CD14-positive monocyte (primary cell): ENCODE measurements around the gene CACTIN. TPM values are rescaled to one million over a fixed set of nuclear protein-coding genes. Genes with fewer than 3 reads are reported as not detected.

Source experiments
- DNase-seq, 3 donors: peaks; one replicate each; pipeline ENCODE4 v3.0.0-alpha.2; 2011 to 2022
- H2AFZ ChIP-seq: 2 replicates; pipeline ENCODE4 v1.6.0; 2012; ENCODE audit warnings: mild to moderate bottlenecking, low read depth, low read length, inconsistent platforms; ENCODE audit not compliant: insufficient read depth, poor library complexity, severe bottlenecking
- H3K27ac ChIP-seq, 2 donors: 1 replicate in 1 of 2; 2 replicates in 1 of 2; pipeline ENCODE4 v1.5.1; 2012 to 2013; ENCODE audit warnings: low read length in 2 of 2, control low read depth in 1 of 2, inconsistent platforms in 1 of 2, low read depth in 1 of 2, mild to moderate bottlenecking in 1 of 2
- H3K27me3 ChIP-seq, 2 donors: one replicate each; pipeline versions ENCODE4 v1.6.0 to v1.6.1; 2011 to 2013; ENCODE audit warnings: low read length in 2 of 2; ENCODE audit not compliant: control insufficient read depth in 2 of 2, insufficient read depth in 2 of 2
- H3K36me3 ChIP-seq, 2 donors: replicated peaks in 1 of 2; 1 replicate in 1 of 2; 2 replicates in 1 of 2; pipeline versions ENCODE4 v1.5.1 to v1.6.1; 2012 to 2013; ENCODE audit warnings: low read length in 2 of 2, control low read depth in 1 of 2, inconsistent platforms in 1 of 2, mild to moderate bottlenecking in 1 of 2; ENCODE audit not compliant: insufficient read depth in 2 of 2, control insufficient read depth in 1 of 2
- H3K4me1 ChIP-seq, 2 donors: 1 replicate in 1 of 2; 2 replicates in 1 of 2; pipeline versions ENCODE4 v1.5.1 to v1.6.1; 2012 to 2013; ENCODE audit warnings: low read length in 2 of 2, control low read depth in 1 of 2, inconsistent platforms in 1 of 2, mild to moderate bottlenecking in 1 of 2, moderate library complexity in 1 of 2; ENCODE audit not compliant: insufficient read depth in 2 of 2, control insufficient read depth in 1 of 2
- H3K4me2 ChIP-seq: replicated peaks from 2 replicates; pipeline ENCODE3; 2012; ENCODE audit warnings: low read length, moderate library complexity, mild to moderate bottlenecking; ENCODE audit not compliant: poor library complexity, severe bottlenecking; ENCODE audit errors: extremely low read depth
- H3K4me3 ChIP-seq, 3 experiments: fragments of 200-600 bp in 1 of 3; sonication (generic) in 1 of 3; replicated peaks in 1 of 3; 1 replicate in 2 of 3; 2 replicates in 1 of 3; pipeline ENCODE4 v1.5.1; 2011 to 2013; ENCODE audit warnings: low read length in 3 of 3, mild to moderate bottlenecking in 3 of 3, control low read depth in 2 of 3, low read depth in 2 of 3, inconsistent platforms in 1 of 3, moderate library complexity in 1 of 3
- H3K79me2 ChIP-seq: 2 replicates; pipeline ENCODE4 v1.6.0; 2012; ENCODE audit warnings: mild to moderate bottlenecking, control low read depth, inconsistent platforms, low read length, moderate library complexity; ENCODE audit not compliant: insufficient read depth
- H3K9ac ChIP-seq: 2 replicates; pipeline ENCODE4 v1.6.0; 2017; ENCODE audit warnings: low read length, mild to moderate bottlenecking; ENCODE audit not compliant: insufficient read depth, poor library complexity, severe bottlenecking
- H3K9me3 ChIP-seq, 2 donors: replicated peaks in 1 of 2; 1 replicate in 1 of 2; 2 replicates in 1 of 2; pipeline versions ENCODE4 v1.5.1 to v1.6.1; 2012 to 2013; ENCODE audit warnings: low read length in 2 of 2, control low read depth in 1 of 2; ENCODE audit not compliant: control insufficient read depth in 1 of 2, insufficient read depth in 1 of 2
- H4K20me1 ChIP-seq: 2 replicates; pipeline ENCODE4 v1.6.0; 2012; ENCODE audit warnings: mild to moderate bottlenecking, low read length, control low read depth, moderate library complexity; ENCODE audit not compliant: insufficient read depth
- H3K27ac Mint-ChIP-seq, 7 donors: one replicate each; pipeline ENCODE4 v1.8.0; 2020; ENCODE audit warnings: mild to moderate bottlenecking in 7 of 7, mixed read lengths in 7 of 7, moderate library complexity in 6 of 7, inconsistent platforms in 2 of 7
- H3K27me3 Mint-ChIP-seq, 3 donors: one replicate each; pipeline ENCODE4 v1.8.0; 2021 to 2022; ENCODE audit warnings: low read depth in 3 of 3, mild to moderate bottlenecking in 3 of 3, mixed read lengths in 3 of 3, moderate library complexity in 3 of 3, inconsistent platforms in 1 of 3
- H3K36me3 Mint-ChIP-seq, 2 donors: one replicate each; pipeline ENCODE4 v1.8.0; 2020; ENCODE audit warnings: mixed read lengths in 2 of 2, inconsistent platforms in 1 of 2, mild to moderate bottlenecking in 1 of 2
- H3K4me1 Mint-ChIP-seq: one replicate; pipeline ENCODE4 v1.8.0; 2020; ENCODE audit warnings: mild to moderate bottlenecking, mixed read lengths
- H3K4me3 Mint-ChIP-seq, 2 donors: one replicate each; pipeline ENCODE4 v1.8.0; 2020; ENCODE audit warnings: mild to moderate bottlenecking in 2 of 2, mixed read lengths in 2 of 2, moderate library complexity in 1 of 2
- H3K9me3 Mint-ChIP-seq, 7 donors: one replicate each; pipeline ENCODE4 v1.8.0; 2020 to 2022; ENCODE audit warnings: mixed read lengths in 7 of 7, mild to moderate bottlenecking in 6 of 7, moderate library complexity in 6 of 7, inconsistent platforms in 2 of 7
- CTCF ChIP-seq: fragments of 200-600 bp; IDR thresholded peaks from one replicate; pipeline ENCODE4 v1.8.0; 2022; ENCODE audit warnings: antibody characterized with exemption, mild to moderate bottlenecking
- WGBS: methylation state at CpG from one replicate; pipeline ENCODE4 v1.1.5; 2013; ENCODE audit warnings: missing lambda C conversion rate; ENCODE audit not compliant: insufficient coverage; 5-methylcytosine and 5-hydroxymethylcytosine counted together
- intact Hi-C, 2 donors: fragments of 100-400 bp; cut with micrococcal nuclease; formaldehyde crosslinking; loops; one replicate each; pipeline versions ENCODE4 v1.15.0 to v1.15.1; 2023
- polyA plus RNA-seq, 3 donors: library from polyadenylated mRNA; depleted of rRNA in 1 of 3; unstranded in 2 of 3; stranded (reverse) in 1 of 3; fragments of 300-500 nt in 2 of 3; fragments of >200 nt in 1 of 3; fragmentation: Illumina TruSeq in 2 of 3; gene quantifications; 1 replicate in 2 of 3; 2 replicates in 1 of 3; pipeline ENCODE4 v1.2.3, GENCODE V29; 2012 to 2021

CACTIN gene
- polyA plus RNA-seq, 3 donors = 2.5 to 19.4 (median 3.0) TPM

DNA sequence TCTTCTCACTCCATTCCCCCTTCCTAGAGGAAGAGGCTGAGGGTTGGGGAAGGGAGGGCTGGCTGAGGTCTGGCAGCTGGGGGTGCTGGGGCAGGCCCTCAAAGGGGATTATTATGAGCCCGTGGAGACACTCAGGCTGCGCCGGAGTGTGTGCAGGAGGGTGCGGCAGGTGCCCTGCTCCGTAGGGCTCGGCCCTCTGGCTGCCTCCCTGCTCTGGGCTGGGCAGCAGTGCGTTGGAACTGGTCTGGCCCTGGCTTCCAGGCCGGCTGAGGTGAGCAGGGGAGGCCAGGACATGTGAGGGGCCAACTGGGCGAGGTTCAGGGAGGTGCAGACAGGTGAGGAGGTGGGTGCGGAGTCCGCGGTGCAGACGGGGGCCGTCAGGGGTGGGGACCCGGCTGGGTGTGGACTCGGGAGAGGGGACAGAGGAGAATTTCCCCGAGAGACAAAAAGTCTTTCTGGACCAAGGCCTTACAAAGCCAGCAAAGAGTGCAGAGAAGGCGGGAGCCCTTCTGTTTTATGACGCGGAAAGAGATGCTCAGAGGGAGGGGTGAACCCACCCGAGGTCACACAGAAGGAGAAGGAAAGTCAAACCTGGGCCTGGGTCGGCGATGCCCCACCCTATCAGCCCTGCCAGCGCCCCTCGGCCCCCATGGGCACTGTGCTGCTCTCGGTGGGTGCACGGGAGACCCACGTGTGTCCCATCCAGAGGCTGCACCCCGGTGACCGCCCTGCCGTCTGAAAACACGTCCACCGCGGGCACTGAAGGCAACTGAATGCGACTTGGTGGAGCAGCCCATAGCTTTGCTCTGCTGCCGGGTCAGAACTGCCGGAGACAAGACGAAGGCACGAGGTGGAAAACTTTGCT lies 42.7 kb upstream of the CACTIN start:
- H3K36me3 Mint-ChIP-seq = peaks cover 29 to 46% of the 10 kb centered on the region in 2 donors
- TF ChIP-seq CTCF = no peak
- DNase-seq = no peak
- H3K4me1 Mint-ChIP-seq = peaks cover 24% of the 10 kb centered on the region
- intact Hi-C loops = loop anchor here (5.0 kb wide), 2 partner anchors 38 to 153 kb away; partner anchors contain the start of gene TJP3 (in 2 of the 2)
- peaks cover 12 to 28% of the 10 kb centered on the region in 2 donors for H3K36me3 ChIP-seq
- WGBS = 89% methylated on average over 34 of the region's 39 CpGs
- peaks cover 13 to 29% (median 20%) of the 10 kb centered on the region in 3 donors for H3K27me3 Mint-ChIP-seq
- no peak overlapping the region for H3K4me2 ChIP-seq
- peaks cover 98% of the 10 kb centered on the region for H4K20me1 ChIP-seq
- H3K9me3 ChIP-seq = no peaks in the 10 kb centered on the region
- H3K9ac ChIP-seq = no peak overlapping the region
- H3K4me1 ChIP-seq = peaks cover 21 to 25% of the 10 kb centered on the region in 2 donors
- H3K27ac ChIP-seq = no peak overlapping the region
- H3K4me3 Mint-ChIP-seq = no peak overlapping the region
- H3K27ac Mint-ChIP-seq = no peak overlapping the region
- peaks cover 0 to 2% (median 0%) of the 10 kb centered on the region in 7 donors for H3K9me3 Mint-ChIP-seq
- peaks cover 3 to 18% of the 10 kb centered on the region in 2 donors for H3K27me3 ChIP-seq
- no peak overlapping the region for H3K4me3 ChIP-seq
- peaks cover 11% of the 10 kb centered on the region for H3K79me2 ChIP-seq
- H2AFZ ChIP-seq = no peak overlapping the region

GRCh38 chr19:3668331-3669081 lies 41.9 kb upstream of the CACTIN start:
- Histone ChIP-seq H3K9me3 (no peaks in the 10 kb centered on the region), H3K4me3 (no peak overlapping the region), H3K36me3 (peaks cover 20 to 37% of the 10 kb centered on the region in 2 donors), H3K79me2 (peaks cover 11% of the 10 kb centered on the region), H3K27me3 (peaks cover 3 to 18% of the 10 kb centered on the region in 2 donors), H3K27ac (no peak overlapping the region), H4K20me1 (peaks cover 98% of the 10 kb centered on the region), H3K4me2 (no peak overlapping the region), H2AFZ (no peak overlapping the region), H3K4me1 (peaks cover 21 to 25% of the 10 kb centered on the region in 2 donors), H3K9ac (no peak overlapping the region)
- no peak for DNase-seq
- intact Hi-C loops = loop anchor here (5.0 kb wide), 2 partner anchors 39 to 154 kb away; partner anchors contain the start of gene TJP3 (in 2 of the 2)
- 96% methylated on average over 32 of the region's 34 CpGs for WGBS
- Mint-ChIP-seq H3K27ac (peak overlapping the region in 1 of 7 donors; percentile 66), H3K36me3 (peaks cover 36 to 50% of the 10 kb centered on the region in 2 donors), H3K9me3 (peaks cover 0 to 2% (median 0%) of the 10 kb centered on the region in 7 donors), H3K4me1 (peaks cover 23% of the 10 kb centered on the region), H3K4me3 (no peak overlapping the region), H3K27me3 (peaks cover 13 to 29% (median 20%) of the 10 kb centered on the region in 3 donors)
- no peak for TF ChIP-seq CTCF
